Measurements from ENCODE around the gene BRINP1. TPM values are rescaled to one million over a fixed set of nuclear protein-coding genes. Genes with fewer than 3 reads are reported as not detected.

Gene BRINP1
- total RNA-seq, 4 donors from 2014 or later: not detected

- Histone ChIP-seq H3K4me1 (peaks cover 0 to 6% (median 0%) of the 10 kb centered on the region in 4 donors), H3K27me3 (no peaks in the 10 kb centered on the region), H3K27ac (no peak overlapping the region), H3K36me3 (no peaks in the 10 kb centered on the region), H3K4me3 (no peak overlapping the region), H3K9me3 (no peaks in the 10 kb centered on the region)
- WGBS, 2 donors: 13 to 19% methylated on average over 8 of the region's 8 CpGs
- peak in 1 of 2 donors; percentile 17 for DNase-seq (ENCODE audit: low spot score in 2 of 2)
- TF ChIP-seq EP300 (IDR thresholded peaks at IDR 0.05): no peak
- TF ChIP-seq POLR2A (IDR thresholded peaks at IDR 0.05): no peak
- TF ChIP-seq CTCF (IDR thresholded peaks at IDR 0.05): no peak
Observed at GRCh38 chr9:119216651-119217331, 152.4 kb downstream of the BRINP1 start.

- no peaks in the 10 kb centered on the region for H3K9me3 ChIP-seq
- no peaks in the 10 kb centered on the region for H3K27me3 ChIP-seq
- WGBS, 2 donors: 91 to 92% methylated on average over 2 of the region's 2 CpGs
- TF ChIP-seq CTCF (IDR thresholded peaks at IDR 0.05) (no peak), EP300 (IDR thresholded peaks at IDR 0.05) (no peak), POLR2A (IDR thresholded peaks at IDR 0.05) (no peak)
- H3K27ac ChIP-seq: no peak overlapping the region
- no peaks in the 10 kb centered on the region for H3K36me3 ChIP-seq
- no peak overlapping the region for H3K4me3 ChIP-seq
- peaks cover 0 to 6% (median 0%) of the 10 kb centered on the region in 4 donors for H3K4me1 ChIP-seq
- DNase-seq (ENCODE audit: low spot score in 2 of 2): no peak
Observed at GRCh38 chr9:119215651-119216050, 153.6 kb downstream of the BRINP1 start.

DNA sequence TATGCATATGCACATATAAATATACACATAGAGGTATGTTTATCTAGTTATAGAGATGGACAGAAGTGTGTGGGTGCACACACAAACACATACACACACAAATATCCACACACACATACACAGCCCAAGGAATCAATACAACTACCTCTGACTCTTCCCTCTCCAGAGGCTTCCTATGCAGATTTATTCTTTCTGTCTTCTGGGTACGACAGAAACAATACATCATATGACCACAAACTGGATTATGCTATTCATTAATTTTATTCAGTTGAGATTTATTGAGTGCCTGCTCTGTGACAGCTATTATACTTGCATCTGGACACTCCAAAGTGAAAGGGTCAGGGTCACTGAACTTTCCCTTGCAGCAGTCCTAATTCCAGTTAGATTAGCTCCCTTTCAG, 155.8 kb downstream of the BRINP1 start:
- TF ChIP-seq POLR2A (IDR thresholded peaks at IDR 0.05) (no peak), EP300 (IDR thresholded peaks at IDR 0.05) (no peak), CTCF (IDR thresholded peaks at IDR 0.05) (no peak)
- DNase-seq (ENCODE audit: low spot score in 2 of 2): no peak
- Histone ChIP-seq H3K9me3 (no peaks in the 10 kb centered on the region), H3K4me3 (no peak overlapping the region), H3K36me3 (no peaks in the 10 kb centered on the region), H3K4me1 (peaks cover 0 to 6% (median 0%) of the 10 kb centered on the region in 4 donors), H3K27ac (no peak overlapping the region), H3K27me3 (no peaks in the 10 kb centered on the region)
- WGBS, 2 donors: 23 to 24% methylated on average over 1 of the region's 1 CpG

DNA sequence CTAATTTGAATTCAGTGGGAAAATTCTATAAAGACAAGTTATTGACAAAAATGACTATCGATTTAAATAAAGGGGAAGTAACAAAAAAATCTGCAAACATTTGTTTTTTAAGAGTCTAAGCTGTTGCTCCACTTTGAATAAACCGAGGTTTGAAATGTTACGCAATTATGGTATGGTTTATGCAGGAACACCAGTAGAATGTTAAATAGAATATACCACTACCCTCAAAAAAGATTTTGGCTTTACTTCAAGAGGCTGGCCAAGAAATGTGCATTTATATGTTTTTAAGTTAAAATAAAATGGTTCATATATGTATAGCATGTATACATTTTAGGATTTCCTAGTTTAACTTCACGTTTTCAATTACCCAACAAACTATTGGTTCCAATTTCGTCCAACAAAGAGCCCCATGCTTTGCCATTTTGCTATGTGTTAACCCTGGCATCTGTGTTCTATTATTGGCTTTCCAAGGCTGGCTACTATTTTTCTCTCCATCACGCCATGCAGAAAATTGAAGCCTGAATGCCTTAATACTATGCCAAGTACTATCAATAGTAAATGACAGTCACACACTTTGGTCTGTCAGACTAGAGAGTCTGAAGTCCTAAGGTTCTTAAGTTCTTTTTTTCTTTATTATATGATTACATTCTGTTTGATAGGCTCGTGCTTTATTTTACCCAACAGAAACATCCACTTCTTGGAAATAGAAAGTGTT, 171.2 kb downstream of the BRINP1 start:
- Histone ChIP-seq H3K4me3 (no peak overlapping the region), H3K4me1 (no peaks in the 10 kb centered on the region), H3K27me3 (no peaks in the 10 kb centered on the region), H3K27ac (no peak overlapping the region), H3K36me3 (no peaks in the 10 kb centered on the region), H3K9me3 (no peaks in the 10 kb centered on the region)
- TF ChIP-seq EP300 (IDR thresholded peaks at IDR 0.05) (no peak), CTCF (IDR thresholded peaks at IDR 0.05) (no peak), POLR2A (IDR thresholded peaks at IDR 0.05) (no peak)
- WGBS, 2 donors: 89% methylated on average over 7 of the region's 7 CpGs
- DNase-seq (ENCODE audit: low spot score in 2 of 2): no peak

- TF ChIP-seq CTCF (IDR thresholded peaks at IDR 0.05) (no peak), POLR2A (IDR thresholded peaks at IDR 0.05) (no peak)
- H3K27ac ChIP-seq: no peak overlapping the region
- 32% methylated on average over 2 of the region's 2 CpGs for WGBS, 2 donors
Observed at GRCh38 chr9:119195521-119195920, 173.7 kb downstream of the BRINP1 start.

More at GRCh38 chr9:119195521-119195920, 173.7 kb downstream of the BRINP1 start:
- no peaks in the 10 kb centered on the region for H3K4me1 ChIP-seq
- no peak for DNase-seq (ENCODE audit: low spot score in 2 of 2)
- no peaks in the 10 kb centered on the region for H3K36me3 ChIP-seq
- no peaks in the 10 kb centered on the region for H3K9me3 ChIP-seq
- no peaks in the 10 kb centered on the region for H3K27me3 ChIP-seq
- H3K4me3 ChIP-seq: no peak overlapping the region

Measured in tibial nerve (tissue), 4 donors.